GM12891 (cell line): ENCODE measurements around the gene SLC8A2.
A peak's percentile ranks its signal among the peaks of the same experiment; 100 is the strongest.
"Not testable (repeated sequence)": the region's sequence is repeated elsewhere in the genome, so short reads cannot be mapped to it uniquely, and the experiment has no call there.

ENCODE experiments used
- DNase-seq: peaks from one replicate; pipeline ENCODE4 v3.0.0; 2011; ENCODE audit warnings: low spot score; ENCODE audit not compliant: insufficient read length
- FAIRE-seq: peaks from 2 replicates; lab custom pipeline; 2011; peaks lifted over from hg19 to GRCh38; lab: Jason Lieb, UNC
- PAX5 ChIP-seq: IDR thresholded peaks from 2 replicates; pipeline ENCODE4 v1.6.1; 2011; ENCODE audit warnings: low read length, moderate library complexity, mild to moderate bottlenecking; ENCODE audit not compliant: insufficient read depth, severe bottlenecking
- POLR2A ChIP-seq: IDR thresholded peaks from 2 replicates; pipeline ENCODE4 v1.6.1; 2011; ENCODE audit warnings: low read depth, low read length, control low read depth
- POLR2AphosphoS5 ChIP-seq: IDR thresholded peaks from 2 replicates; pipeline ENCODE4 v1.6.1; 2011; ENCODE audit warnings: low read depth, low read length, control low read depth
- POU2F2 ChIP-seq: IDR thresholded peaks from 2 replicates; pipeline ENCODE4 v1.6.1; 2011; ENCODE audit warnings: low read depth, mild to moderate bottlenecking, control low read depth, low read length, moderate library complexity
- SPI1 ChIP-seq: IDR thresholded peaks from 2 replicates; pipeline ENCODE4 v1.6.1; 2011; ENCODE audit warnings: low read depth, low read length, control low read depth
- TAF1 ChIP-seq: IDR thresholded peaks from 2 replicates; pipeline ENCODE4 v1.6.1; 2011; ENCODE audit warnings: low read depth, low read length, control low read depth

SLC8A2 gene

GRCh38 chr19:47417746-47418691 is 53.7 kb downstream of the SLC8A2 start:
- FAIRE-seq = no peak
- no peak for DNase-seq
- TF ChIP-seq PAX5 (no peak), TAF1 (no peak), POU2F2 (no peak), SPI1 (no peak), POLR2A (no peak), POLR2AphosphoS5 (no peak)

GRCh38 chr19:47417107-47417745 is 54.5 kb downstream of the SLC8A2 start:
- DNase-seq (no peak), FAIRE-seq (no peak)
- TF ChIP-seq POU2F2 = no peak
- TF ChIP-seq POLR2A = no peak

- DNase-seq (no peak), FAIRE-seq (no peak)
- TF ChIP-seq TAF1 (no peak), POU2F2 (no peak), POLR2A (no peak), PAX5 (no peak), POLR2AphosphoS5 (no peak), SPI1 (no peak)
These were observed 55.1 kb downstream of the SLC8A2 start for GRCh38 chr19:47416643-47416985.

GRCh38 chr19:47415953-47416642 is 55.6 kb downstream of the SLC8A2 start:
- FAIRE-seq (no peak), DNase-seq (no peak)
- TF ChIP-seq PAX5 (no peak), POLR2AphosphoS5 (no peak), POU2F2 (no peak), TAF1 (no peak), SPI1 (no peak), POLR2A (no peak)

GRCh38 chr19:47414469-47414868 is 57.2 kb downstream of the SLC8A2 start:
- TF ChIP-seq TAF1 = no peak
- TF ChIP-seq POLR2A = no peak
- TF ChIP-seq POLR2AphosphoS5 = no peak
- no peak for TF ChIP-seq POU2F2
- no peak for TF ChIP-seq PAX5
- TF ChIP-seq SPI1 = no peak
- FAIRE-seq (peak; percentile 72), DNase-seq (no peak)

GRCh38 chr19:47413941-47414340 is 57.8 kb downstream of the SLC8A2 start:
- FAIRE-seq (no peak), DNase-seq (no peak)

GRCh38 chr19:47411696-47412095 is 60.0 kb downstream of the SLC8A2 start:
- FAIRE-seq, DNase-seq: not testable (repeated sequence)

More at GRCh38 chr19:47413941-47414340, 57.8 kb downstream of the SLC8A2 start:
- TF ChIP-seq POU2F2 (no peak), POLR2A (no peak), POLR2AphosphoS5 (no peak), TAF1 (no peak), SPI1 (no peak), PAX5 (no peak)

- no peak for FAIRE-seq
These were observed 60.6 kb downstream of the SLC8A2 start for GRCh38 chr19:47411101-47411500.

GRCh38 chr19:47408156-47408938 is 63.3 kb downstream of the SLC8A2 start:
- DNase-seq (no peak), FAIRE-seq (no peak)

More at GRCh38 chr19:47411101-47411500, 60.6 kb downstream of the SLC8A2 start:
- TF ChIP-seq POLR2A (no peak), POLR2AphosphoS5 (no peak), SPI1 (no peak), POU2F2 (no peak), PAX5 (no peak), TAF1 (no peak)
- DNase-seq = no peak

More at GRCh38 chr19:47408156-47408938, 63.3 kb downstream of the SLC8A2 start:
- TF ChIP-seq POLR2A = no peak
- no peak for TF ChIP-seq POLR2AphosphoS5
- TF ChIP-seq TAF1 = no peak
- TF ChIP-seq PAX5 = no peak
- no peak for TF ChIP-seq SPI1
- no peak for TF ChIP-seq POU2F2
